ENCODE data around the gene EFEMP1. TPM values are rescaled to one million over a fixed set of nuclear protein-coding genes. Genes with fewer than 3 reads are reported as not detected.

The EFEMP1 gene
- total RNA-seq, 4 donors from 2014 or later: 57.3 to 113 (median 81.2) TPM

- intact Hi-C loops (cut with DNase I): no loop called here
- WGBS: 95% methylated on average over 12 of the region's 14 CpGs
- H3K27me3 ChIP-seq: peaks cover 0 to 8% (median 0%) of the 10 kb centered on the region in 4 donors
These were observed 99.0 kb downstream of the EFEMP1 start for GRCh38 chr2:55824551-55825096.

More at GRCh38 chr2:55824551-55825096, 99.0 kb downstream of the EFEMP1 start:
- no peaks in the 10 kb centered on the region for H3K4me1 ChIP-seq
- TF ChIP-seq POLR2AphosphoS5 (IDR thresholded peaks at IDR 0.05) (no peak), POLR2A (IDR thresholded peaks at IDR 0.05; ENCODE audit: low read depth) (no peak), EP300 (IDR thresholded peaks at IDR 0.05) (no peak)
- TF ChIP-seq, protein P1, sequence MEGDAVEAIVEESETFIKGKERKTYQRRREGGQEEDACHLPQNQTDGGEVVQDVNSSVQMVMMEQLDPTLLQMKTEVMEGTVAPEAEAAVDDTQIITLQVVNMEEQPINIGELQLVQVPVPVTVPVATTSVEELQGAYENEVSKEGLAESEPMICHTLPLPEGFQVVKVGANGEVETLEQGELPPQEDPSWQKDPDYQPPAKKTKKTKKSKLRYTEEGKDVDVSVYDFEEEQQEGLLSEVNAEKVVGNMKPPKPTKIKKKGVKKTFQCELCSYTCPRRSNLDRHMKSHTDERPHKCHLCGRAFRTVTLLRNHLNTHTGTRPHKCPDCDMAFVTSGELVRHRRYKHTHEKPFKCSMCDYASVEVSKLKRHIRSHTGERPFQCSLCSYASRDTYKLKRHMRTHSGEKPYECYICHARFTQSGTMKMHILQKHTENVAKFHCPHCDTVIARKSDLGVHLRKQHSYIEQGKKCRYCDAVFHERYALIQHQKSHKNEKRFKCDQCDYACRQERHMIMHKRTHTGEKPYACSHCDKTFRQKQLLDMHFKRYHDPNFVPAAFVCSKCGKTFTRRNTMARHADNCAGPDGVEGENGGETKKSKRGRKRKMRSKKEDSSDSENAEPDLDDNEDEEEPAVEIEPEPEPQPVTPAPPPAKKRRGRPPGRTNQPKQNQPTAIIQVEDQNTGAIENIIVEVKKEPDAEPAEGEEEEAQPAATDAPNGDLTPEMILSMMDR (IDR thresholded peaks at IDR 0.05): no peak
- DNase-seq (ENCODE audit: extremely low spot score): no peak
- H3K4me3 ChIP-seq: no peak overlapping the region
- no peak overlapping the region for H3K27ac ChIP-seq (replicated peaks in 1 of 4)
- H3K9me3 ChIP-seq: no peaks in the 10 kb centered on the region
- no peaks in the 10 kb centered on the region for H3K36me3 ChIP-seq

Other genes with a start within 250 kb of the EFEMP1 start
- 10 to 100 TPM; 13.1 to 17.2 (median 15.6) TPM for gene PNPT1, start 229.9 kb downstream of the EFEMP1 start, total RNA-seq